Measurements from ENCODE around the gene TSPO.

DNA sequence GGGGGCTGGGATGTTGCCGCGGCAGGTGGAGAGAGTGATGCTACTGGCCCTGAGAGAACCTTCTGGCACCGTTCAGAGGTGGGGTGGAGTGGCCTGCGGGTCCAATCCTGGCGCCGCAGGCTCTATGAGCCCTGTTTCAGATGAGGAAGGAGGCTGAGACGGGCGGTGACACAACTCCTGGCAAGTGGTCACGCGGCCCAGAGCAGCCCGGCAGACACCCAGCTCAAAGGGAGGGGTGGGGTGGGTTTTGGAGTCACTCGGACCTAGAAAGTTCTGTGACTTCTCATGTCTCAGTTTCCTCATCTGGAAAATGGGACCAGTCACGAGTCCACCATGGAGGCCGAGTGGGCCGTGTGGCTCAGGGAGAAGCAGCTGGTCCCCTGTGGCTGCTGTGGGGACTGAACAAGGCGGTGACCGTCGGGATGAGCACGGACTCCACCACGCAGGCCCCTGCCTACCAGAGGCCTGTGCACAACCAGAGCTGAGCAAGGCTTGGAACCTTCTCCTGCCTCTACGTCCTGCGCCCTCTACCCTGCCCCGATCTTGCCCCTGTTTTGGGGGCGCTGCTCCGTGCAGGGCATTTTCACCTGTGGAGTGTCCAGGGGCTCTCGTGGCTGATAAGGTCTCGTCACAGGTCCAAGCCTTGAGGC is 3.7 kb downstream of the TSPO start:
- TF ChIP-seq, protein P1, sequence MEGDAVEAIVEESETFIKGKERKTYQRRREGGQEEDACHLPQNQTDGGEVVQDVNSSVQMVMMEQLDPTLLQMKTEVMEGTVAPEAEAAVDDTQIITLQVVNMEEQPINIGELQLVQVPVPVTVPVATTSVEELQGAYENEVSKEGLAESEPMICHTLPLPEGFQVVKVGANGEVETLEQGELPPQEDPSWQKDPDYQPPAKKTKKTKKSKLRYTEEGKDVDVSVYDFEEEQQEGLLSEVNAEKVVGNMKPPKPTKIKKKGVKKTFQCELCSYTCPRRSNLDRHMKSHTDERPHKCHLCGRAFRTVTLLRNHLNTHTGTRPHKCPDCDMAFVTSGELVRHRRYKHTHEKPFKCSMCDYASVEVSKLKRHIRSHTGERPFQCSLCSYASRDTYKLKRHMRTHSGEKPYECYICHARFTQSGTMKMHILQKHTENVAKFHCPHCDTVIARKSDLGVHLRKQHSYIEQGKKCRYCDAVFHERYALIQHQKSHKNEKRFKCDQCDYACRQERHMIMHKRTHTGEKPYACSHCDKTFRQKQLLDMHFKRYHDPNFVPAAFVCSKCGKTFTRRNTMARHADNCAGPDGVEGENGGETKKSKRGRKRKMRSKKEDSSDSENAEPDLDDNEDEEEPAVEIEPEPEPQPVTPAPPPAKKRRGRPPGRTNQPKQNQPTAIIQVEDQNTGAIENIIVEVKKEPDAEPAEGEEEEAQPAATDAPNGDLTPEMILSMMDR (IDR thresholded peaks at IDR 0.05; ENCODE audit: low read length): no peak
- no peak for TF ChIP-seq EZH2phosphoT487 (IDR thresholded peaks at IDR 0.05; ENCODE audit: low read length)
